ENCODE measurements around the gene GPC6.

DNA sequence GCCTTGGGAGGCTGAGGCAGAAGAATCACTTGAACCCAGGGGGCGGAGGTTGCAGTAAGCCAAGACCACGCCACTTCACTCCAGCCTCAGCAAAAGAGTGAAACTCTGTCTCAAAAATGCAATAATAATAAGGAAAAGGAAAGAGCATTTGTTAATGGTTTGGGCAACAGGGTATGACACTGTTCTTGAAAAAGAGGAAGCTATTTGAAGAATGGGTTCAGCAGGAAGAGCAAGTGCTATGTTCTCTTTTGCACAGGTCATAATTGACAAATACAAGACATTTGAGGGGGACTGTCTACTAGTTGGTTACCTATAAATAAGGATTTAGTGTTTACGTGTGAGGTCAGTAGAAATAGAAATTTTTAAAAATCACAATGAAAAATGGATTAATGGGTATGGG is 1034.6 kb downstream of the GPC6 start:
- TF ChIP-seq POLR2AphosphoS5 (IDR thresholded peaks at IDR 0.05; ENCODE audit: insufficient read depth in 1 of 2, low read depth in 1 of 2) (no peak), CTCF (IDR thresholded peaks at IDR 0.05) (no peak)

Data from vagina (tissue), 2 donors.